ENCODE data around the gene ANO9.

GRCh38 chr11:390175-390574 lies 51.6 kb downstream of the ANO9 start:
- TF ChIP-seq POLR2AphosphoS5 (IDR thresholded peaks at IDR 0.05; ENCODE audit: low read depth) (no peak), EZH2 (IDR thresholded peaks at IDR 0.05; ENCODE audit: low read depth, unreplicated experiment) (no peak), EZH2phosphoT487 (IDR thresholded peaks at IDR 0.05; ENCODE audit: unreplicated experiment) (no peak), ZNF114 (CRISPR knock-in tag; IDR thresholded peaks at IDR 0.05) (no peak)
- TF ChIP-seq, protein P1, sequence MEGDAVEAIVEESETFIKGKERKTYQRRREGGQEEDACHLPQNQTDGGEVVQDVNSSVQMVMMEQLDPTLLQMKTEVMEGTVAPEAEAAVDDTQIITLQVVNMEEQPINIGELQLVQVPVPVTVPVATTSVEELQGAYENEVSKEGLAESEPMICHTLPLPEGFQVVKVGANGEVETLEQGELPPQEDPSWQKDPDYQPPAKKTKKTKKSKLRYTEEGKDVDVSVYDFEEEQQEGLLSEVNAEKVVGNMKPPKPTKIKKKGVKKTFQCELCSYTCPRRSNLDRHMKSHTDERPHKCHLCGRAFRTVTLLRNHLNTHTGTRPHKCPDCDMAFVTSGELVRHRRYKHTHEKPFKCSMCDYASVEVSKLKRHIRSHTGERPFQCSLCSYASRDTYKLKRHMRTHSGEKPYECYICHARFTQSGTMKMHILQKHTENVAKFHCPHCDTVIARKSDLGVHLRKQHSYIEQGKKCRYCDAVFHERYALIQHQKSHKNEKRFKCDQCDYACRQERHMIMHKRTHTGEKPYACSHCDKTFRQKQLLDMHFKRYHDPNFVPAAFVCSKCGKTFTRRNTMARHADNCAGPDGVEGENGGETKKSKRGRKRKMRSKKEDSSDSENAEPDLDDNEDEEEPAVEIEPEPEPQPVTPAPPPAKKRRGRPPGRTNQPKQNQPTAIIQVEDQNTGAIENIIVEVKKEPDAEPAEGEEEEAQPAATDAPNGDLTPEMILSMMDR (conservative IDR thresholded peaks at IDR 0.05; ENCODE audit: low read depth in 2 of 2), result peak; percentile 47 to 75
- TF ChIP-seq, protein P2, sequence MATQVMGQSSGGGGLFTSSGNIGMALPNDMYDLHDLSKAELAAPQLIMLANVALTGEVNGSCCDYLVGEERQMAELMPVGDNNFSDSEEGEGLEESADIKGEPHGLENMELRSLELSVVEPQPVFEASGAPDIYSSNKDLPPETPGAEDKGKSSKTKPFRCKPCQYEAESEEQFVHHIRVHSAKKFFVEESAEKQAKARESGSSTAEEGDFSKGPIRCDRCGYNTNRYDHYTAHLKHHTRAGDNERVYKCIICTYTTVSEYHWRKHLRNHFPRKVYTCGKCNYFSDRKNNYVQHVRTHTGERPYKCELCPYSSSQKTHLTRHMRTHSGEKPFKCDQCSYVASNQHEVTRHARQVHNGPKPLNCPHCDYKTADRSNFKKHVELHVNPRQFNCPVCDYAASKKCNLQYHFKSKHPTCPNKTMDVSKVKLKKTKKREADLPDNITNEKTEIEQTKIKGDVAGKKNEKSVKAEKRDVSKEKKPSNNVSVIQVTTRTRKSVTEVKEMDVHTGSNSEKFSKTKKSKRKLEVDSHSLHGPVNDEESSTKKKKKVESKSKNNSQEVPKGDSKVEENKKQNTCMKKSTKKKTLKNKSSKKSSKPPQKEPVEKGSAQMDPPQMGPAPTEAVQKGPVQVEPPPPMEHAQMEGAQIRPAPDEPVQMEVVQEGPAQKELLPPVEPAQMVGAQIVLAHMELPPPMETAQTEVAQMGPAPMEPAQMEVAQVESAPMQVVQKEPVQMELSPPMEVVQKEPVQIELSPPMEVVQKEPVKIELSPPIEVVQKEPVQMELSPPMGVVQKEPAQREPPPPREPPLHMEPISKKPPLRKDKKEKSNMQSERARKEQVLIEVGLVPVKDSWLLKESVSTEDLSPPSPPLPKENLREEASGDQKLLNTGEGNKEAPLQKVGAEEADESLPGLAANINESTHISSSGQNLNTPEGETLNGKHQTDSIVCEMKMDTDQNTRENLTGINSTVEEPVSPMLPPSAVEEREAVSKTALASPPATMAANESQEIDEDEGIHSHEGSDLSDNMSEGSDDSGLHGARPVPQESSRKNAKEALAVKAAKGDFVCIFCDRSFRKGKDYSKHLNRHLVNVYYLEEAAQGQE (IDR thresholded peaks at IDR 0.05; ENCODE audit: unreplicated experiment), result no peak
